ENCODE results near the gene SMIM7.
"Not testable (repeated sequence)": the region's sequence is repeated elsewhere in the genome, so short reads cannot be mapped to it uniquely, and the experiment has no call there.

Gene SMIM7

GRCh38 chr19:16670291-16670690, 10.3 kb upstream of the SMIM7 start:
- DNase-seq, result no peak

DNA sequence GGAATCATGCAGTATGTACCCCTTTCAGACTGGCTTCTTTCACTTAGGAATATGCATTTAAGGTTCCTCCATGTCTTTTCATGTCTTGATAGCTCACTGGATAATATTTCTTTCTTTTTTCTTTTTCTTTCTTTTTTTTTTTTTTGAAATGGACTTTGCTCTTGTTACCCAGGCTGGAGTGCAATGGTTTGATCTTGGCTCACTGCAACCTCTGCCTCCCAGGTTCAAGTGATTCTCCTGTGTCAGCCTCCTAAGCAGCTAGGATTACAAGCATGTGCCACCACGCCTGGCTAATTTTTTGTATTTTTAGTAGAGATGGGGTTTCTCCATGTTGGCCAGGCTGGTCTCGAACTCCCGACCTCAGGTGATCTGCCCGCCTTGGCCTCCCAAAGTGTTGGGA, 8.8 kb upstream of the SMIM7 start:
- H3K4me1 ChIP-seq (ENCODE audit: insufficient read depth, low read length); H3K79me2 ChIP-seq (ENCODE audit: insufficient read depth, low read length); H3K27me3 ChIP-seq (ENCODE audit: insufficient read depth, low read length, poor library complexity); H3K4me3 ChIP-seq (ENCODE audit: low read depth in 1 of 2, low read length in 2 of 2); H3K9me3 ChIP-seq (ENCODE audit: insufficient read depth, low read length, severe bottlenecking); H2AFZ ChIP-seq (ENCODE audit: low read depth, low read length); DNase-seq; H3K36me3 ChIP-seq (ENCODE audit: insufficient read depth, low read length); H3K9ac ChIP-seq (ENCODE audit: low read depth, low read length); H3K4me2 ChIP-seq (ENCODE audit: insufficient read depth, low read length); H3K27ac ChIP-seq (ENCODE audit: low read length); H4K20me1 ChIP-seq (ENCODE audit: insufficient read depth, low read length); ATAC-seq (ENCODE audit: insufficient read depth, low read depth): not testable (repeated sequence)

More at GRCh38 chr19:16670291-16670690, 10.3 kb upstream of the SMIM7 start:
- Histone ChIP-seq H2AFZ (ENCODE audit: low read depth, low read length) (no peak overlapping the region), H3K36me3 (ENCODE audit: insufficient read depth, low read length) (no peaks in the 10 kb centered on the region), H3K9ac (ENCODE audit: low read depth, low read length) (no peak overlapping the region), H3K79me2 (ENCODE audit: insufficient read depth, low read length) (no peaks in the 10 kb centered on the region), H4K20me1 (ENCODE audit: insufficient read depth, low read length) (no peaks in the 10 kb centered on the region), H3K9me3 (ENCODE audit: insufficient read depth, low read length, severe bottlenecking) (no peaks in the 10 kb centered on the region), H3K27me3 (ENCODE audit: insufficient read depth, low read length, poor library complexity) (no peaks in the 10 kb centered on the region), H3K27ac (ENCODE audit: low read length) (no peak overlapping the region), H3K4me2 (ENCODE audit: insufficient read depth, low read length) (no peak overlapping the region), H3K4me3 (ENCODE audit: low read depth in 1 of 2, low read length in 2 of 2) (no peak overlapping the region), H3K4me1 (ENCODE audit: insufficient read depth, low read length) (no peaks in the 10 kb centered on the region)
- no peak for ATAC-seq (ENCODE audit: insufficient read depth, low read depth)
- TF ChIP-seq EZH2 (IDR thresholded peaks at IDR 0.05; ENCODE audit: borderline replicate concordance, low read depth, low read length, severe bottlenecking), result no peak
- TF ChIP-seq, protein P1, sequence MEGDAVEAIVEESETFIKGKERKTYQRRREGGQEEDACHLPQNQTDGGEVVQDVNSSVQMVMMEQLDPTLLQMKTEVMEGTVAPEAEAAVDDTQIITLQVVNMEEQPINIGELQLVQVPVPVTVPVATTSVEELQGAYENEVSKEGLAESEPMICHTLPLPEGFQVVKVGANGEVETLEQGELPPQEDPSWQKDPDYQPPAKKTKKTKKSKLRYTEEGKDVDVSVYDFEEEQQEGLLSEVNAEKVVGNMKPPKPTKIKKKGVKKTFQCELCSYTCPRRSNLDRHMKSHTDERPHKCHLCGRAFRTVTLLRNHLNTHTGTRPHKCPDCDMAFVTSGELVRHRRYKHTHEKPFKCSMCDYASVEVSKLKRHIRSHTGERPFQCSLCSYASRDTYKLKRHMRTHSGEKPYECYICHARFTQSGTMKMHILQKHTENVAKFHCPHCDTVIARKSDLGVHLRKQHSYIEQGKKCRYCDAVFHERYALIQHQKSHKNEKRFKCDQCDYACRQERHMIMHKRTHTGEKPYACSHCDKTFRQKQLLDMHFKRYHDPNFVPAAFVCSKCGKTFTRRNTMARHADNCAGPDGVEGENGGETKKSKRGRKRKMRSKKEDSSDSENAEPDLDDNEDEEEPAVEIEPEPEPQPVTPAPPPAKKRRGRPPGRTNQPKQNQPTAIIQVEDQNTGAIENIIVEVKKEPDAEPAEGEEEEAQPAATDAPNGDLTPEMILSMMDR (IDR thresholded peaks at IDR 0.05; ENCODE audit: borderline replicate concordance, extremely low read depth, low read length, poor library complexity, severe bottlenecking), result no peak

- H3K27ac ChIP-seq (ENCODE audit: low read length), result no peak overlapping the region
- TF ChIP-seq, protein P1 (IDR thresholded peaks at IDR 0.05; ENCODE audit: borderline replicate concordance, extremely low read depth, low read length, poor library complexity, severe bottlenecking), result no peak
- TF ChIP-seq EZH2 (IDR thresholded peaks at IDR 0.05; ENCODE audit: borderline replicate concordance, low read depth, low read length, severe bottlenecking), result no peak
- no peaks in the 10 kb centered on the region for H3K36me3 ChIP-seq (ENCODE audit: insufficient read depth, low read length)
- H3K4me2 ChIP-seq (ENCODE audit: insufficient read depth, low read length), result no peak overlapping the region
- H3K9me3 ChIP-seq (ENCODE audit: insufficient read depth, low read length, severe bottlenecking), result no peaks in the 10 kb centered on the region
- no peaks in the 10 kb centered on the region for H4K20me1 ChIP-seq (ENCODE audit: insufficient read depth, low read length)
- ATAC-seq (ENCODE audit: insufficient read depth, low read depth), result no peak
- no peaks in the 10 kb centered on the region for H3K27me3 ChIP-seq (ENCODE audit: insufficient read depth, low read length, poor library complexity)
- no peaks in the 10 kb centered on the region for H3K79me2 ChIP-seq (ENCODE audit: insufficient read depth, low read length)
- no peak overlapping the region for H2AFZ ChIP-seq (ENCODE audit: low read depth, low read length)
- no peak for DNase-seq
- H3K4me1 ChIP-seq (ENCODE audit: insufficient read depth, low read length), result no peaks in the 10 kb centered on the region
- H3K4me3 ChIP-seq (ENCODE audit: low read depth in 1 of 2, low read length in 2 of 2), result no peak overlapping the region
- no peak overlapping the region for H3K9ac ChIP-seq (ENCODE audit: low read depth, low read length)
Measured at GRCh38 chr19:16668176-16668575, 8.2 kb upstream of the SMIM7 start.

DNA sequence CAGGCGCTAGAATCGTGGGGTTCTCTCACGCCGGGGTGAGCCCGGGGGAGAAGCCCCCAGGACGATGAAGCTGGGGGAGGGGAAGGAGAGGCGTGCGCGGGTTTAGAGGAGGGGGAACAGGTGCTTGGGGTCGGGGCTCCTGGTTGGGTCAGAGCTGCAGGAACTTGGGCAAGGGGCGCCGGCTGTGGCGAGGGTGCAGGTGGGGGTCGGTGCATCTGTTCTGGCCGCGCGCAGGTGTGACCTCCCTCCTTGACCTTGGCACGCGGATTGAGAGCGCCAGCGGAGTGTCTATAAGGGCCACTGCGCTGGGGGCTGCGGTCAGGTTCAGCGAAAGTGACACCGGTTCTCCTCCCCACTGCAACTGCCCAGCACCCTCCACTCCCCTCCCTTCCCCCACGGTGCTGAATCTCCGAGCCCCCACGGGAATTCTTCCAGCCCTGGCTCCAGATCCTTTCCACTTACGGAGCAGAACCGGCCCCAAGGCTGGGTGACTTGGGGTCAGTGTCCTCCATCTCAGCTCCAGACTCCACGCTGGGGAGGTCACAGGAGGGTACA, 1.6 kb upstream of the SMIM7 start:
- peaks cover 30% of the 10 kb centered on the region for H3K36me3 ChIP-seq (ENCODE audit: insufficient read depth, low read length)
- no peak for TF ChIP-seq EZH2 (IDR thresholded peaks at IDR 0.05; ENCODE audit: borderline replicate concordance, low read depth, low read length, severe bottlenecking)
- H3K27ac ChIP-seq (ENCODE audit: low read length), result no peak overlapping the region
- no peak overlapping the region for H3K4me3 ChIP-seq (ENCODE audit: low read depth in 1 of 2, low read length in 2 of 2)
- peaks cover 38% of the 10 kb centered on the region for H3K4me1 ChIP-seq (ENCODE audit: insufficient read depth, low read length)
- no peaks in the 10 kb centered on the region for H3K9me3 ChIP-seq (ENCODE audit: insufficient read depth, low read length, severe bottlenecking)
- H3K79me2 ChIP-seq (ENCODE audit: insufficient read depth, low read length), result peaks cover 30% of the 10 kb centered on the region
- H3K9ac ChIP-seq (ENCODE audit: low read depth, low read length), result 0 out of 2 replicates have a peak overlapping the region, but pooled peaks have one; percentile 12
- H2AFZ ChIP-seq (ENCODE audit: low read depth, low read length), result no peak overlapping the region
- H3K4me2 ChIP-seq (ENCODE audit: insufficient read depth, low read length), result peak overlapping the region; percentile 50; the same call in 1 of the 2 replicates
- peaks cover 29% of the 10 kb centered on the region for H4K20me1 ChIP-seq (ENCODE audit: insufficient read depth, low read length)
- no peak for DNase-seq
- ATAC-seq (ENCODE audit: insufficient read depth, low read depth), result no peak
- H3K27me3 ChIP-seq (ENCODE audit: insufficient read depth, low read length, poor library complexity), result no peaks in the 10 kb centered on the region

Data from DND-41 (cell line).